ENCODE measurements around the gene BRI3BP.
A peak's percentile ranks its signal among the peaks of the same experiment; 100 is the strongest.

BRI3BP gene

GRCh38 chr12:125004621-125005020, 11.2 kb downstream of the BRI3BP start:
- TF ChIP-seq RAD21 (IDR thresholded peaks at IDR 0.05; ENCODE audit: low read depth) = no peak

- TF ChIP-seq NFIC (IDR thresholded peaks at IDR 0.05) = no peak
Observed at GRCh38 chr12:125005652-125006051, 12.2 kb downstream of the BRI3BP start.

DNA sequence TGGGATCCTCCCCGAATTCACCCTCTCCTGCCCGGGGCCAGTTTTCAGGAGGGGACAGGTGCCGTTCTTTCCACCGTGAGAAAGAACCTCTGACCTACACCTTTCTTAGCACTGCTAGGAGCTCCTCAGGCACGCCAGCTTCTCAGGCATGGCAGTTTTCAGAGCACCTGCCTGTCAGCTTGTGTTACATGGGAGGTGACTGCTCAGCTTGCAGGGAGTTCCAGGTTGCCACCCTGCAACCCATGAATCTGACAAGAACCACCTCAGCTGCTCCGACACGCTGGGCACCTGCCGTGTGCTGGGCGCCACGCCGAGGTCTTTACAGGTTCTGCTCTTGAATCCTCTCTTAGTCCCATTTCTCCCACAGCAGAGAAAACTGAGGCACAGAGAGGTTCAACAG, 12.9 kb downstream of the BRI3BP start:
- TF ChIP-seq YY1 (IDR thresholded peaks at IDR 0.05; ENCODE audit: low read depth) = no peak
- no peak for TF ChIP-seq CEBPB (IDR thresholded peaks at IDR 0.05)
- TF ChIP-seq TAF1 (IDR thresholded peaks at IDR 0.05; ENCODE audit: low read depth) = no peak
- TF ChIP-seq RAD21 (IDR thresholded peaks at IDR 0.05; ENCODE audit: low read depth) = no peak
- no peak for TF ChIP-seq USF1 (IDR thresholded peaks at IDR 0.05)
- TF ChIP-seq, protein P1, sequence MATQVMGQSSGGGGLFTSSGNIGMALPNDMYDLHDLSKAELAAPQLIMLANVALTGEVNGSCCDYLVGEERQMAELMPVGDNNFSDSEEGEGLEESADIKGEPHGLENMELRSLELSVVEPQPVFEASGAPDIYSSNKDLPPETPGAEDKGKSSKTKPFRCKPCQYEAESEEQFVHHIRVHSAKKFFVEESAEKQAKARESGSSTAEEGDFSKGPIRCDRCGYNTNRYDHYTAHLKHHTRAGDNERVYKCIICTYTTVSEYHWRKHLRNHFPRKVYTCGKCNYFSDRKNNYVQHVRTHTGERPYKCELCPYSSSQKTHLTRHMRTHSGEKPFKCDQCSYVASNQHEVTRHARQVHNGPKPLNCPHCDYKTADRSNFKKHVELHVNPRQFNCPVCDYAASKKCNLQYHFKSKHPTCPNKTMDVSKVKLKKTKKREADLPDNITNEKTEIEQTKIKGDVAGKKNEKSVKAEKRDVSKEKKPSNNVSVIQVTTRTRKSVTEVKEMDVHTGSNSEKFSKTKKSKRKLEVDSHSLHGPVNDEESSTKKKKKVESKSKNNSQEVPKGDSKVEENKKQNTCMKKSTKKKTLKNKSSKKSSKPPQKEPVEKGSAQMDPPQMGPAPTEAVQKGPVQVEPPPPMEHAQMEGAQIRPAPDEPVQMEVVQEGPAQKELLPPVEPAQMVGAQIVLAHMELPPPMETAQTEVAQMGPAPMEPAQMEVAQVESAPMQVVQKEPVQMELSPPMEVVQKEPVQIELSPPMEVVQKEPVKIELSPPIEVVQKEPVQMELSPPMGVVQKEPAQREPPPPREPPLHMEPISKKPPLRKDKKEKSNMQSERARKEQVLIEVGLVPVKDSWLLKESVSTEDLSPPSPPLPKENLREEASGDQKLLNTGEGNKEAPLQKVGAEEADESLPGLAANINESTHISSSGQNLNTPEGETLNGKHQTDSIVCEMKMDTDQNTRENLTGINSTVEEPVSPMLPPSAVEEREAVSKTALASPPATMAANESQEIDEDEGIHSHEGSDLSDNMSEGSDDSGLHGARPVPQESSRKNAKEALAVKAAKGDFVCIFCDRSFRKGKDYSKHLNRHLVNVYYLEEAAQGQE (IDR thresholded peaks at IDR 0.05; ENCODE audit: low read depth) = no peak
- TF ChIP-seq TCF12 (IDR thresholded peaks at IDR 0.05; ENCODE audit: low read depth) = no peak
- no peak for TF ChIP-seq ZBTB7A (IDR thresholded peaks at IDR 0.05; ENCODE audit: low read depth)
- no peak for TF ChIP-seq CREB1 (IDR thresholded peaks at IDR 0.05; ENCODE audit: low read depth)
- no peak for TF ChIP-seq TEAD4 (IDR thresholded peaks at IDR 0.05)
- TF ChIP-seq EGR1 (IDR thresholded peaks at IDR 0.05) = no peak

GRCh38 chr12:125013816-125014442, 20.5 kb downstream of the BRI3BP start:
- TF ChIP-seq TEAD4 (IDR thresholded peaks at IDR 0.05) = 0 out of 2 replicates have a peak, but pooled peaks have one; percentile 24
- no peak for TF ChIP-seq CREB1 (IDR thresholded peaks at IDR 0.05; ENCODE audit: low read depth)

- TF ChIP-seq CREB1 (IDR thresholded peaks at IDR 0.05; ENCODE audit: low read depth) (no peak), USF1 (IDR thresholded peaks at IDR 0.05) (no peak), EP300 (IDR thresholded peaks at IDR 0.05; ENCODE audit: borderline replicate concordance) (no peak), EGR1 (IDR thresholded peaks at IDR 0.05) (no peak), MAX (IDR thresholded peaks at IDR 0.05) (no peak), CEBPB (IDR thresholded peaks at IDR 0.05) (no peak), NFIC (IDR thresholded peaks at IDR 0.05) (no peak), FOXM1 (IDR thresholded peaks at IDR 0.05; ENCODE audit: borderline replicate concordance, low read depth) (no peak), ZBTB7A (IDR thresholded peaks at IDR 0.05; ENCODE audit: low read depth) (no peak), RAD21 (IDR thresholded peaks at IDR 0.05; ENCODE audit: low read depth) (no peak), TCF12 (IDR thresholded peaks at IDR 0.05; ENCODE audit: low read depth) (no peak), TAF1 (IDR thresholded peaks at IDR 0.05; ENCODE audit: low read depth) (no peak)
- TF ChIP-seq, protein P1 (IDR thresholded peaks at IDR 0.05; ENCODE audit: low read depth) = no peak
Observed at GRCh38 chr12:125014526-125014925, 21.1 kb downstream of the BRI3BP start.

- TF ChIP-seq EP300 (IDR thresholded peaks at IDR 0.05; ENCODE audit: borderline replicate concordance) (no peak), NFIC (IDR thresholded peaks at IDR 0.05) (no peak), RAD21 (IDR thresholded peaks at IDR 0.05; ENCODE audit: low read depth) (no peak), CREB1 (IDR thresholded peaks at IDR 0.05; ENCODE audit: low read depth) (no peak), TEAD4 (IDR thresholded peaks at IDR 0.05) (no peak), EGR1 (IDR thresholded peaks at IDR 0.05) (no peak), TAF1 (IDR thresholded peaks at IDR 0.05; ENCODE audit: low read depth) (no peak), ZBTB7A (IDR thresholded peaks at IDR 0.05; ENCODE audit: low read depth) (no peak), TCF12 (IDR thresholded peaks at IDR 0.05; ENCODE audit: low read depth) (no peak), USF1 (IDR thresholded peaks at IDR 0.05) (no peak), FOXM1 (IDR thresholded peaks at IDR 0.05; ENCODE audit: borderline replicate concordance, low read depth) (no peak), MAX (IDR thresholded peaks at IDR 0.05) (no peak)
- TF ChIP-seq, protein P1 (IDR thresholded peaks at IDR 0.05; ENCODE audit: low read depth) = no peak
Observed at GRCh38 chr12:125015680-125016310, 22.4 kb downstream of the BRI3BP start.

All from Ishikawa (cell line).